DOHH2 (cell line): Measurements from ENCODE around the gene TFIP11.

ENCODE experiments used
- EZH2phosphoT487 ChIP-seq: fragments of 200-600 bp; sonication (generic); IDR thresholded peaks from 2 replicates; pipeline ENCODE4 v1.6.1; 2017; ENCODE audit warnings: borderline replicate concordance, mild to moderate bottlenecking, antibody characterized with exemption, low read length, moderate library complexity, mixed read lengths
- TF ChIP-seq, protein P1 (sequence below): fragments of 200-600 bp; sonication (generic); IDR thresholded peaks from one replicate; pipeline ENCODE4 v1.5.1; 2014; ENCODE audit warnings: antibody characterized with exemption, mild to moderate bottlenecking, low read depth, low read length; ENCODE audit not compliant: poor library complexity, severe bottlenecking

DNA sequence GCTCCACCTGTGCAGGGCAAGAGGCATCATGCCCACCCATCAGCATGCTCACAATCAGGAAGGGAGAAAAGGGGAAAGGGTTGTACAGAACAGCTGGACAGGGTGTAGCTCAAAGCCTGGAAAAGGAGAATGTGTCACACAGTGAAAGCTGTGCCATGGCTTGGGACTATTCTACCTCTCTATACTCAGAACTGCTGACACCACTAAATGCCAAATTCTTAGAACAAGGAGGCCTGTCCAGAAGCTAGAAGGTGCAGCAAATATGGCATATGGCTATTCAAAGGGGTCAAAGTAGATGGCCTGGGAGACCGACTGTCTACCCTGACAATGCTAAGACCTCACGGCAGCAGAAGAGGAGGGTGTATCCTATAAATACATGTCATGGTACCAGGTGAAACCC is 41.5 kb downstream of the TFIP11 start:
- TF ChIP-seq, protein P1, sequence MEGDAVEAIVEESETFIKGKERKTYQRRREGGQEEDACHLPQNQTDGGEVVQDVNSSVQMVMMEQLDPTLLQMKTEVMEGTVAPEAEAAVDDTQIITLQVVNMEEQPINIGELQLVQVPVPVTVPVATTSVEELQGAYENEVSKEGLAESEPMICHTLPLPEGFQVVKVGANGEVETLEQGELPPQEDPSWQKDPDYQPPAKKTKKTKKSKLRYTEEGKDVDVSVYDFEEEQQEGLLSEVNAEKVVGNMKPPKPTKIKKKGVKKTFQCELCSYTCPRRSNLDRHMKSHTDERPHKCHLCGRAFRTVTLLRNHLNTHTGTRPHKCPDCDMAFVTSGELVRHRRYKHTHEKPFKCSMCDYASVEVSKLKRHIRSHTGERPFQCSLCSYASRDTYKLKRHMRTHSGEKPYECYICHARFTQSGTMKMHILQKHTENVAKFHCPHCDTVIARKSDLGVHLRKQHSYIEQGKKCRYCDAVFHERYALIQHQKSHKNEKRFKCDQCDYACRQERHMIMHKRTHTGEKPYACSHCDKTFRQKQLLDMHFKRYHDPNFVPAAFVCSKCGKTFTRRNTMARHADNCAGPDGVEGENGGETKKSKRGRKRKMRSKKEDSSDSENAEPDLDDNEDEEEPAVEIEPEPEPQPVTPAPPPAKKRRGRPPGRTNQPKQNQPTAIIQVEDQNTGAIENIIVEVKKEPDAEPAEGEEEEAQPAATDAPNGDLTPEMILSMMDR: no peak
- no peak for TF ChIP-seq EZH2phosphoT487
